ENCODE data around the gene HTT. TPM values are rescaled to one million over a fixed set of nuclear protein-coding genes. Genes with fewer than 3 reads are reported as not detected.

HTT gene
- total and polyA plus RNA-seq, 2 of the 13 experiments (the other 11 are each of a cell fraction or from before 2014, with no cell fraction given), result 17.5 to 19.5 TPM

GRCh38 chr4:3291969-3292570 lies 217.6 kb downstream of the HTT start (continued):
- no peak for TF ChIP-seq RERE (CRISPR knock-in tag; IDR thresholded peaks at IDR 0.05; ENCODE audit: low read depth)
- peak; percentile 84; the same call in 1 of the 2 replicates for TF ChIP-seq FOXO4 (CRISPR knock-in tag; conservative IDR thresholded peaks at IDR 0.05)
- no peak for TF ChIP-seq ARNT2 (CRISPR knock-in tag; IDR thresholded peaks at IDR 0.05; ENCODE audit: low read depth)
- peak; percentile 24; the same call in 1 of the 2 replicates for TF ChIP-seq ZNF256 (CRISPR knock-in tag; conservative IDR thresholded peaks at IDR 0.05)
- TF ChIP-seq ZBTB42 (CRISPR knock-in tag; IDR thresholded peaks at IDR 0.05), result 0 out of 2 replicates have a peak, but pooled peaks have one; percentile 75
- no peak for TF ChIP-seq ZNF180 (CRISPR knock-in tag; IDR thresholded peaks at IDR 0.05; ENCODE audit: borderline replicate concordance, low read depth)
- 0 out of 2 replicates have a peak, but pooled peaks have one; percentile 1 for TF ChIP-seq ZBTB25 (CRISPR knock-in tag; IDR thresholded peaks at IDR 0.05)
- 0 out of 2 replicates have a peak, but pooled peaks have one; percentile 11 for TF ChIP-seq ZBTB7B (CRISPR knock-in tag; IDR thresholded peaks at IDR 0.05)
- peak; percentile 73; the same call in 1 of the 2 replicates for TF ChIP-seq ZFP91 (CRISPR knock-in tag; IDR thresholded peaks at IDR 0.05; ENCODE audit: borderline replicate concordance)
- 0 out of 2 replicates have a peak, but pooled peaks have one; percentile 14 for TF ChIP-seq SRY (CRISPR knock-in tag; IDR thresholded peaks at IDR 0.05)
- no peak for TF ChIP-seq CEBPB (IDR thresholded peaks at IDR 0.05; ENCODE audit: borderline replicate concordance, low read depth, low read length)
- TF ChIP-seq ONECUT2 (CRISPR knock-in tag; IDR thresholded peaks at IDR 0.05), result no peak
- TF ChIP-seq ZBTB1 (CRISPR knock-in tag; IDR thresholded peaks at IDR 0.05; ENCODE audit: borderline replicate concordance), result no peak
- TF ChIP-seq MZF1 (CRISPR knock-in tag; IDR thresholded peaks at IDR 0.05; ENCODE audit: borderline replicate concordance), result no peak
- no peak for TF ChIP-seq ZNF251 (CRISPR knock-in tag; IDR thresholded peaks at IDR 0.05)
- peak; percentile 23 for TF ChIP-seq PTBP1 (IDR thresholded peaks at IDR 0.05; ENCODE audit: low read depth, low read length, poor library complexity, severe bottlenecking)
- TF ChIP-seq NONO (IDR thresholded peaks at IDR 0.05), result no peak
- peak; percentile 27; the same call in 1 of the 2 replicates for TF ChIP-seq NONO (CRISPR knock-in tag; conservative IDR thresholded peaks at IDR 0.05)

All from HepG2 (cell line).